Measurements from ENCODE around the gene PSMG4. TPM values are rescaled to one million over a fixed set of nuclear protein-coding genes. Genes with fewer than 3 reads are reported as not detected.

The PSMG4 gene
- total RNA-seq, 1 experiment from 2014 or later = 29.3 TPM

DNA sequence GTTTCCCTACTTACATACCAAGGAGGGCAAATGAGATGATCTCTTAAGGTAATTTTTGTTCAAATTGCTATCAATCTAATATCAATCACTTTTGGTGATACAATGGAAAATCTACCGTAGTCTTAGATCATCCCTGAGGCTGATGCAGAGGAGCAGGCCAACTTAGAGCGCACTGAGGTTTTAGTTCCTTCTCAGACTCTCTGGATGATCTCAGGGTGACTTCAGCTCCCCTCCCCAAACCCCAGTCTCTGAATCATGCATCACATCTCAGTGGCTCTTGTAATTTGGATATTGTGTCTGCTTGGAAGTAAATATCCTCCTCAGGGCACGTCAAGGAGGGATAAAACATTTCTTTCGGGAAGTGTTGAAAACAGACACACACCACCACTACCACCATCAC, 37.2 kb upstream of the PSMG4 start:
- Histone ChIP-seq H2BK120ac (ENCODE audit: low read depth, low read length, poor library complexity, severe bottlenecking) (no peak overlapping the region), H2AK5ac (ENCODE audit: insufficient read length, low read length) (no peak overlapping the region), H3K18ac (ENCODE audit: insufficient read length, low read depth, low read length) (no peak overlapping the region), H4K5ac (ENCODE audit: insufficient read length, low read depth, low read length) (no peak overlapping the region), H4K91ac (ENCODE audit: insufficient read length, low read depth, low read length) (no peak overlapping the region), H3K9me3 (ENCODE audit: control insufficient read depth, low read depth, low read length) (no peaks in the 10 kb centered on the region), H3K23me2 (ENCODE audit: insufficient read length, low read depth, low read length, poor library complexity, severe bottlenecking) (peaks cover 7% of the 10 kb centered on the region), H2BK5ac (ENCODE audit: insufficient read length, low read length) (no peak overlapping the region), H3K27ac (ENCODE audit: insufficient read length, low read depth, low read length) (no peak overlapping the region), H3K79me2 (ENCODE audit: insufficient read depth, low read length) (peaks cover 10% of the 10 kb centered on the region), H3K4me1 (ENCODE audit: insufficient read depth, low read length) (no peaks in the 10 kb centered on the region), H2AFZ (ENCODE audit: low read length) (no peak overlapping the region), H3T11ph (ENCODE audit: low read length) (no peak overlapping the region), H3K4me2 (ENCODE audit: insufficient read depth, insufficient read length, low read length) (no peak overlapping the region), H4K20me1 (ENCODE audit: control insufficient read depth, insufficient read depth, insufficient read length) (no peaks in the 10 kb centered on the region), H2BK15ac (ENCODE audit: low read depth, low read length) (no peak overlapping the region), H4K8ac (replicated peaks; ENCODE audit: insufficient read length, low read depth, low read length) (no peak overlapping the region), H3K4ac (ENCODE audit: low read depth, low read length) (no peak overlapping the region; the same call in 1 of the 2 replicates), H3K79me1 (ENCODE audit: insufficient read depth, low read depth, low read length, poor library complexity, severe bottlenecking) (peaks cover 4% of the 10 kb centered on the region), H2BK12ac (ENCODE audit: insufficient read length, low read depth, low read length) (no peak overlapping the region), H3K56ac (ENCODE audit: insufficient read length, low read depth, low read length) (no peak overlapping the region), H3K9ac (ENCODE audit: extremely low read depth, insufficient read length, low read length) (no peak overlapping the region), H3K14ac (ENCODE audit: insufficient read depth, low read length) (no peak overlapping the region), H2BK20ac (ENCODE audit: low read depth, low read length, poor library complexity, severe bottlenecking) (no peak overlapping the region), H3K23ac (ENCODE audit: insufficient read length, low read depth, low read length) (no peak overlapping the region), H3K27me3 (ENCODE audit: insufficient read depth, low read length) (no peaks in the 10 kb centered on the region)
- H3K4me3 Mint-ChIP-seq = no peak overlapping the region
- no peak overlapping the region for H3K27ac Mint-ChIP-seq
- no peak for DNase-seq
- peaks cover 6% of the 10 kb centered on the region in 2 experiments; a peak in 3 of 5 replicates for H3K9me3 Mint-ChIP-seq
- no CpG with 5 or more reads among the region's 4 CpGs for WGBS (ENCODE audit: extremely low coverage, insufficient read length, low lambda C conversion rate)
- peaks cover 10% of the 10 kb centered on the region for H3K27me3 Mint-ChIP-seq (ENCODE audit: low read depth)
- H3K4me1 Mint-ChIP-seq = peaks cover 25 to 27% of the 10 kb centered on the region in 2 experiments
- H3K36me3 Mint-ChIP-seq (ENCODE audit: insufficient read depth in 1 of 3, low read depth in 3 of 3) = peaks cover 19 to 30% (median 28%) of the 10 kb centered on the region in 3 experiments
- TF ChIP-seq, protein P1, sequence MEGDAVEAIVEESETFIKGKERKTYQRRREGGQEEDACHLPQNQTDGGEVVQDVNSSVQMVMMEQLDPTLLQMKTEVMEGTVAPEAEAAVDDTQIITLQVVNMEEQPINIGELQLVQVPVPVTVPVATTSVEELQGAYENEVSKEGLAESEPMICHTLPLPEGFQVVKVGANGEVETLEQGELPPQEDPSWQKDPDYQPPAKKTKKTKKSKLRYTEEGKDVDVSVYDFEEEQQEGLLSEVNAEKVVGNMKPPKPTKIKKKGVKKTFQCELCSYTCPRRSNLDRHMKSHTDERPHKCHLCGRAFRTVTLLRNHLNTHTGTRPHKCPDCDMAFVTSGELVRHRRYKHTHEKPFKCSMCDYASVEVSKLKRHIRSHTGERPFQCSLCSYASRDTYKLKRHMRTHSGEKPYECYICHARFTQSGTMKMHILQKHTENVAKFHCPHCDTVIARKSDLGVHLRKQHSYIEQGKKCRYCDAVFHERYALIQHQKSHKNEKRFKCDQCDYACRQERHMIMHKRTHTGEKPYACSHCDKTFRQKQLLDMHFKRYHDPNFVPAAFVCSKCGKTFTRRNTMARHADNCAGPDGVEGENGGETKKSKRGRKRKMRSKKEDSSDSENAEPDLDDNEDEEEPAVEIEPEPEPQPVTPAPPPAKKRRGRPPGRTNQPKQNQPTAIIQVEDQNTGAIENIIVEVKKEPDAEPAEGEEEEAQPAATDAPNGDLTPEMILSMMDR (conservative IDR thresholded peaks at IDR 0.05) = no peak
